ENCODE measurements around the gene CPM. TPM values are rescaled to one million over a fixed set of nuclear protein-coding genes. Genes with fewer than 3 reads are reported as not detected.
"Not testable (repeated sequence)": the region's sequence is repeated elsewhere in the genome, so short reads cannot be mapped to it uniquely, and the experiment has no call there.

The CPM gene
- total RNA-seq, 2 experiments from 2014 or later: 1.1 to 6.1 TPM

DNA sequence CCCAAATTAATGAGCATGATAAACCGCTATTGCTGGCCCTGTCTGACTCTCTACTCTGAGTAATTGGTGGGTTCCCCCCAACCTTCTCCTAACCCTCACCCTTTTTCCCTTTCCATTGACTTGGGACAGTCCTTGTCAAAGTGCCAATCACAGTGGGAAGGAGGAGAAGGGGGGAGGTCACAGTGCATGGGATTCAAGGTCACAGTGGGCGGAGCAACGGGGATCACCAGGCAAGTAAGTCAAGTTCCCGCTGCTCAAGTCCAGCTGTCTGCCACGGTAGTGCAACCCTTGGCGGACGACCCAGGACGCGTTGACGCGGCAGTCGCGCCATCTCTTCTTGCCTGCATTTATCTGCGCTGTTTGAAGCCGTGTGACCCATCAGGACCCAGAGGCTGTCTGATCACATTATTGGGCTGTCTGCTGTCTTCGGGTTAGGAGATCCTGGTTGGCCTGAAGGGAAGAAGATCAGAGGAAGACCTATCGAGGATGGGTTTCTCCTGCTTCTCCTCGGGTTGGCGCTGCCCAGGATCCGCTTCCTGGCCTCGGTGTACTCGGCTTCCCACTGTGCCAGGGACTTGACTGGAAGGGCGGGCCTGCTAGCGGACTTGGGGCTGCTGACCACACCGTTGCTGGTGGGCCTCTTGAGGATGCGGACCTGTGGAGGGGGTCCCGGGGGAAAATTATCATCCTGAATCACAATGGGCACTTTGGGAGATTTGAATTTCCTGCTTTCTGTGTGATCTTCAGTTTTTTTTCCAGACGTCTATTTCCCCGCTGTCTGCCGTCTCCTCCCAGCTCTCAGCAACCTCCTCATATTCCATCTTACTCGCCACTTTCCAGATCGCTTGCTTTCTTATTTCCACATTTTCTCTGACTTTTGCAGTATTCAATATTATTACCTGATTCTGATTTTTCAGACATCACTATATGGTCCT, 128.0 kb downstream of the CPM start:
- CTCF ChIA-PET: interaction anchor here (0.8 kb wide), 1 partner anchor 25 kb away, joined by 3 read pairs; no protein-coding TSS in a partner anchor
- Mint-ChIP-seq H3K4me3 (no peak overlapping the region), H3K27ac (no peak overlapping the region), H3K27me3 (no peaks in the 10 kb centered on the region), H3K36me3 (peaks cover 16% of the 10 kb centered on the region), H3K9me3 (ENCODE audit: low read depth) (no peaks in the 10 kb centered on the region), H3K4me1 (peaks cover 24% of the 10 kb centered on the region)
- ATAC-seq (no peak), DNase-seq (no peak)

DNA sequence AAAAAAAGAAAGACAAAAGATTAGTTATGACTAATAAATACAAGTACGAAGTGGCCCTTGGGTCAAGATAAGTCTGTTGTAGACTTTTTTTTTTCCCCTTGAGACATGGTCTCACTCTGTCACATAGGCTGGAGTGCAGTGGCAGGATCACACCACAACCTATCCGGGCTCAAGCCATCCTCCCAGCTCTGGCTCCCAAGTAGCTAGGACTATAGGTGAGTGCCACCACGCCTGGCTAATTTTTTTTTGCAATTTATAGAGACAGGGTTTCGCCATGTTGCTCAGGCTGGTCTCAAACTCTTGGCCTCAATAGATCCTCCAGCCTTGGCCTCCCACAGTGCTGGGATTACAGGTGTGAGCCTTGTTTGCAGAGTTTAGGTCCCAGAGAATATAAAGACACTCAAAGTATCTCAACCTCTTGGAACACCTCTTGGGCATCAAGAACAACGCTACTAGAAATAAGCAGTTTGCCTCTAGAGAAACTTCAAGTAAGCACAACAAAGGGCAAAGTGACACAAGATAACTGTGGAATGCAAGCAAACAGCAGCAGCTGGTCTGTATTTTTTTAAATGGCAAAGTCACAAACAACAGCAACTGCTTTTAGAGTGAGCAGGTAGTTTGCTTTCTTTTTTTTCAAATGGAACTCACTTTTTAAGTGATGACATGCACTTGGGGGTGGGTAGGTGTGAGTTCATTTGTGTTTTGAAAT, 128.9 kb downstream of the CPM start:
- no peaks in the 10 kb centered on the region for H3K27me3 Mint-ChIP-seq
- no peaks in the 10 kb centered on the region for H3K9me3 Mint-ChIP-seq (ENCODE audit: low read depth)
- no peak overlapping the region for H3K27ac Mint-ChIP-seq
- ATAC-seq: no peak
- H3K4me1 Mint-ChIP-seq: peaks cover 17% of the 10 kb centered on the region
- no peak overlapping the region for H3K4me3 Mint-ChIP-seq
- peaks cover 7% of the 10 kb centered on the region for H3K36me3 Mint-ChIP-seq
- no peak for DNase-seq
- CTCF ChIA-PET: no interaction called here

DNA sequence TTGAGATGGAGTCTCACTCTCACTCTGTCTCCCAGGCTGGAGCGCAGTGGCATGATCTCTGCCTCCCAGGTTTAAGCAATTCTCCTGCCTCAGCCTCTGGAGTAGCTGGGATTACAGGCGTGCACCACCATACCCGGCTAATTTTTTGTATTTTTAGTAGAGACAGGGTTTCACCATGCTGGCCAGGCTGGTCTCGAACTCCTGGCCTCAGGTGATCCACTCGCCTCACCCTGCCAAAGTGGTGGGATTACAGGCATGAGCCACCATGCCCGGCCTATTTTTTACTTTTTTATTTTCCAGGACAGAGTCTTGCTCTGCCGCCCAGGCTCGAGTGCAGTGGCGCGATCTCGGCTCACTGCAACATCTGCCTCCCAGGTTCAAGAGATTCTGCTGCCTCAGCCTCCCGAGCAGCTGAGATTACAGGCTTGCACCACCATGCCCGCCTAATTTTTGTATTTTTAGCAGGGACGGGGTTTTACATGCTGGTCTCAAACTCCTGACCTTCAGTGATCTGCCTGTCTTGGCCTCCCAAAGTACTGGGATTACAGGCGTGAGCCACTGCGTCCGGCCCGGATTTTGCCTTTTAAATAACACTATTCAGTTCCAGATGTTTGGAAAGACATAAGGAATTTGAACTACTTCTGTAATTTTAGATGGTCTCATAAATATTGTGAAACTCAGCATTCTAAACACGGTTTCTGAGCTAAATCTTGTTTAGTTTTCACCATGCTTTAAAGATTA, 129.9 kb downstream of the CPM start:
- DNase-seq; H3K36me3 Mint-ChIP-seq; CTCF ChIA-PET; ATAC-seq; H3K27me3 Mint-ChIP-seq; H3K27ac Mint-ChIP-seq; H3K4me3 Mint-ChIP-seq; H3K9me3 Mint-ChIP-seq (ENCODE audit: low read depth): not testable (repeated sequence)
- H3K4me1 Mint-ChIP-seq: peaks cover 17% of the 10 kb centered on the region

DNA sequence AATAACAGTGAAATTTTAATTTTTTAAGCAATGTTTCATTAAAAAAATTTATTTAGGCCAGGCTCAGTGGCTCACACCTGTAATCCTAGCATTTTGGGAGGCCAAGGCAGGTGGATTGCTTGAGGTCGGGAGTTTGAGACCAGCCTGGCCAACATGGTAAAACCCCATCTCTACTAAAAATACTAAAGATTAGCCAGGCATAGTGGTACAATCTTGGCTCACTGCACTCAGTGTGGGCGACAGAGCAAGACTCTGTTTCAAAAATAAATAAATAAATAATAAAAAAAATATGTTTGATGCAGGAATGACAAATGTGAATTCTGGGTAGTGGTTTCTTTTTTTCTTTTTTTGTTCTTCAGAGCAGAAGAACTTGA, 130.6 kb downstream of the CPM start:
- ATAC-seq; H3K4me3 Mint-ChIP-seq; H3K27ac Mint-ChIP-seq; H3K9me3 Mint-ChIP-seq (ENCODE audit: low read depth); H3K36me3 Mint-ChIP-seq; DNase-seq; H3K27me3 Mint-ChIP-seq; CTCF ChIA-PET: not testable (repeated sequence)
- peaks cover 17% of the 10 kb centered on the region for H3K4me1 Mint-ChIP-seq

Other genes with a start within 250 kb of the CPM start
- gene NUP107, start 246.2 kb downstream of the CPM start, total RNA-seq: 100 to 1,000 TPM; 127 to 141 TPM
- gene SLC35E3, start 187.0 kb downstream of the CPM start, total RNA-seq: 10 to 100 TPM; 10.3 to 10.8 TPM
- gene MDM2, start 125.0 kb downstream of the CPM start, total RNA-seq: 100 to 1,000 TPM; 235 to 253 TPM

Measured in activated CD8-positive, alpha-beta memory T cell treated with anti-CD3 and anti-CD28 coated beads, Interleukin-2, amount 10 ng/mL, durations not matched to agents 7 days and 5 days (primary cell).